Stimulated activated CD4-positive, alpha-beta T cell treated with anti-CD3 and anti-CD28 coated beads, TNF-alpha, amount 100 ng/mL, for 4 hours (primary cell): ENCODE measurements around the gene CIPC.

Experiments used
- DNase-seq, 3 experiments: peaks; one replicate each; pipeline ENCODE4 v3.0.0-alpha.2; 2020; ENCODE audit warnings: low read depth in 3 of 3

The CIPC gene

DNA sequence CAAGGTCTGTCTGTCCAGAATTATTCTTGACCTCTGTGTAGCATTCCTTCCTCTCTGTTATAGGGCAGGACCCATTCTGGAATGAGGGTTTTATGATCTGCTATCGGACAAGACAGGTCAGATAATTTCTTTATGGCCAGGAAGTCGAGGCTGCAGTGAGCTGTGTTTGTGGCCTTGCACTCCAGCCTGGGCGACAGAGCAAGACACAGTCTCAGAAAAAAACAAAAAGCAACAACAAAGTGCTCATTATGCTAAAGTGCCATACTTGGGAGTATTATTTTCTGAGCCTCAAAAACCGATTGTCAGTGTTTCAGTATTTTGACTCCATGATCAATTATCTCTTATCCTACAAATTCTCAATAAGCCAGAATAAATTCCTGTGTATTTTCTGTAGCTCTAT lies 4.1 kb downstream of the CIPC start:
- no peak for DNase-seq

DNA sequence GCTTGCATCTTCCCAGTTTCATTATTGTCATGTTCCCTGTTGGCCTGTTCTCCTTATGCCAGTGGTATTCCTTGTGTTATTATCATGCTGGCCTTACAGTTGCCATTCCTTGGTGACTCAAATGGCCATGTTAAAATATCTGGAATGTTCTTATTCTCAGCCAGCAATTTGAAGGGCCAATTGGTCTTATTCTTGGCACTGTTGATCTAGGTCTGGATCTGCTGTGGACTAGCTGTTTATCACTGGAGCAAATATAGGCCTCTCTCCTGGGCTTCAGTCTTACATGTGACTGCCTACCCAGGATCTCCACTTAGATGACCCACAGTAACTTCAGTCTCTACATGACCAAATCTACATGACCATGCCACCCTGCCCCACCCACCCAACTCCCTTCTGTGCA lies 5.4 kb downstream of the CIPC start:
- DNase-seq: no peak

DNA sequence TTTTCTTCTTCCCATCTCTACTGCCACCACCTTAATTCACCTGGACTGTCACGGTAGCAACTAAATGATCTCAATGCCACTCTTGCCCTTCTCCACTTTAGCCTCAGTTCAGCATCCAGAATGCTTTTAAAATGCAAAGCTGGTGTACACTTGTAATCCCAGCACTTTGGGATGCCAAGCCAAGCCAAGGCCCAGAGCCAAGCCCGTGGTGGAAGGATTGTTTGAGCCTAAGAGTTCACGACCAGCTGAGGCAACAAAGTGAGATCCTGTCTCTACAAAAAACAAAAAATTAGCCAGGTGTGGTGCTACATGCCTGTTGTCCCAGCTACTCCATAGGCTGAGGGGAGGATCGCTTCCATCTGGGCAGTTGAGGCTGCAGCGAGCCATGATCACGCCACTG lies 5.9 kb downstream of the CIPC start:
- no peak for DNase-seq

- no peak for DNase-seq
Observed at GRCh38 chr14:77104393-77104792, 6.3 kb downstream of the CIPC start.

- DNase-seq: no peak
Observed at GRCh38 chr14:77105145-77105939, 7.3 kb downstream of the CIPC start.

DNA sequence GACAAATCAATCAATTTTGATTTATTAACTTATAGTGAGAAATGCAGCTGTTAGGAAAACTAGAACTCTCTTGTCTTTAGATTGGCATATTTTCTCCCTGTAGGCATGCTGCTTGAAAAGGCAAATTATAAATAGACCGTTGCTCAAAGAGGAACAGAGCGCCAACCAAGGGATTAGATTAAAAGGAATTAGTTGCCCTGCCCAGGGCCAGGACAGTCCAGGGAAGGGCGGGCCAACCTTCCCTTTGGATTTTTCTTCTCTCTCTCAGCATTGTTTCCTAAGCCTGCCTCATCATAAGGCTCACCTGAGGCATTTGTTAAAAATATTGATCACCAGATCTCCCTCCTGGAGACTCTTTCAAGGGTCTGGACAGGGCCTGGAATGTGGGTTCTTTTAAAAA lies 8.6 kb downstream of the CIPC start:
- DNase-seq: no peak

- no peak for DNase-seq
Observed at GRCh38 chr14:77107228-77107627, 9.2 kb downstream of the CIPC start.

GRCh38 chr14:77108753-77109152 lies 10.7 kb downstream of the CIPC start:
- no peak for DNase-seq

DNA sequence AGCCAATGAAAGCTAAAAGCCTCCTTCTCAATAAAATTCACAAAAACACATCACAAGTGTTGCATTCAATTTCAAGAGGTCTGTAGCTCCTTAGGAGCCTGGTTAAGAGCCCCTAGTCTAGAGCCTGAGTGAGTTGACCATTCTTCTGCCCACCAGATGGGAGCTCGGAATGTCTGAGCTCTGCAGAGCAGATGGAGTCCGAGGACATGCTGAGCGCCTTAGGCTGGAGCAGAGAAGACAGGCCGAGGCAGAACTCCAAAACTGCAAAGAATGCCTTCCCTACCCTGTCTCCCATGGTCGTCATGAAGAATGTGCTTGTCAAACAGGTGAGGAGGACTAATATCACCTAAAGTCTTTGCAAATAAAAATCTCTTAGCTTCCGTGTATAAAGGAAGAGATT lies 11.6 kb downstream of the CIPC start:
- DNase-seq: no peak

DNA sequence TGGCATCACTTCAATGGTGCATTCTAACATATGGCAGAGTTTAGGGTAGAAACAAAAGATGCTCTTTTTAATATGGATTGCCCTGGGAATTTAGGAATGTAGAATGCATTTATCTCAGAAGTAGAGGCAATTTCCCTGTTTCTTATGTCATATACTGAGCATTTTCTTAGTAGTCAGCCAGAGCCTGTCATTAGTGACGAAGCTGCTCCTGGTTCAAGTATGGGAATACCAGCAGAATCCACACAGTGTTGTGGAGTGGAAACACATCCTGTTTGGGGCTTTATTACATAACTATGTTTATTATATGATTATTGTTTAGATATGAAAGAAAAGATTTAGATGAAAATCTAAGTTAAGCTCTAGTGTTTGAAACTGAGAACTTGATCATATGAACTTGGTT lies 12.2 kb downstream of the CIPC start:
- no peak for DNase-seq

DNA sequence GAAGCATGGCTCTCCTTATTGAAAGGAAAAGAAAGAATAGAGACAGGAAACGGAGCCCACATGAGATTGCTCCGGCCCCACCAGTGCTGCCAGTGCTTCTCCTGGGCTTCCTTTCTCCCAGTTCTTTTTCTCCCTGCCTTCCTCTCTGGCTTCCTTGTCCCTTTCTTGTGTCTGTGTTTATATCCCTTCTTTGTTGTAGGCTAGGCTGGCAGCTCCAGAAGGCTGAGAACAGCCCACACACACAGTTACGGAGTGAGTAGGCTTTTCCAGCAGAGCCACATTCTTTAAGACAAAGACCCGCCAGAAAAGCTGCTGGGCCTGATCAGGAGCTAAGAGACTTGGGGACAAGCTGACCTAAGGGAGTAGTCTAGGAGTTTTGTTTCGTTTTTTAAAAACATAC lies 13.0 kb downstream of the CIPC start:
- DNase-seq: no peak

- DNase-seq: no peak
Observed at GRCh38 chr14:77113644-77114043, 15.6 kb downstream of the CIPC start.

GRCh38 chr14:77114609-77115008 lies 16.6 kb downstream of the CIPC start:
- no peak for DNase-seq

GRCh38 chr14:77116172-77116817 lies 18.2 kb downstream of the CIPC start:
- DNase-seq: no peak

DNA sequence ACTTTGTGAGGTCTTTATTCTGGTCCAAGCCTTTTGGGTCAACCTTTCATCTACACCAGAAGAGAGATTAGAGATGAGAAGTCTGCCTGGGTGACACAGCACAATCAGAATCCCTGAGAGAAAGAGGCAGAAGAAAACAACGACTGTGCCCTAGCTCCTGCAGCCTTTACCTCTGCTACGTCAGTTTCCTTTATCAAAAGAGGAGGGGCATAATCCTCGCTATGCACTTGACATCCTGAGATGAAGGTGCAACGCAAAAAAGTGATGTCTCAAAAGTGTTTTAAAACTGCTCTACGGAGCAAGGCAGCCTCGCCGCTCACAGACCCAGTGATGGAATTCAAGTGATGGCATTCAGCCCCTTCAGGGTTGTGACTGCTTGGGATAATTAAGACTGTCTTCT lies 21.8 kb downstream of the CIPC start:
- DNase-seq: no peak

GRCh38 chr14:77120771-77121743 lies 23.0 kb downstream of the CIPC start:
- DNase-seq: no peak

GRCh38 chr14:77122526-77123125 lies 24.6 kb downstream of the CIPC start:
- DNase-seq: no peak

- DNase-seq: no peak
Observed at GRCh38 chr14:77123381-77124325, 25.6 kb downstream of the CIPC start.

DNA sequence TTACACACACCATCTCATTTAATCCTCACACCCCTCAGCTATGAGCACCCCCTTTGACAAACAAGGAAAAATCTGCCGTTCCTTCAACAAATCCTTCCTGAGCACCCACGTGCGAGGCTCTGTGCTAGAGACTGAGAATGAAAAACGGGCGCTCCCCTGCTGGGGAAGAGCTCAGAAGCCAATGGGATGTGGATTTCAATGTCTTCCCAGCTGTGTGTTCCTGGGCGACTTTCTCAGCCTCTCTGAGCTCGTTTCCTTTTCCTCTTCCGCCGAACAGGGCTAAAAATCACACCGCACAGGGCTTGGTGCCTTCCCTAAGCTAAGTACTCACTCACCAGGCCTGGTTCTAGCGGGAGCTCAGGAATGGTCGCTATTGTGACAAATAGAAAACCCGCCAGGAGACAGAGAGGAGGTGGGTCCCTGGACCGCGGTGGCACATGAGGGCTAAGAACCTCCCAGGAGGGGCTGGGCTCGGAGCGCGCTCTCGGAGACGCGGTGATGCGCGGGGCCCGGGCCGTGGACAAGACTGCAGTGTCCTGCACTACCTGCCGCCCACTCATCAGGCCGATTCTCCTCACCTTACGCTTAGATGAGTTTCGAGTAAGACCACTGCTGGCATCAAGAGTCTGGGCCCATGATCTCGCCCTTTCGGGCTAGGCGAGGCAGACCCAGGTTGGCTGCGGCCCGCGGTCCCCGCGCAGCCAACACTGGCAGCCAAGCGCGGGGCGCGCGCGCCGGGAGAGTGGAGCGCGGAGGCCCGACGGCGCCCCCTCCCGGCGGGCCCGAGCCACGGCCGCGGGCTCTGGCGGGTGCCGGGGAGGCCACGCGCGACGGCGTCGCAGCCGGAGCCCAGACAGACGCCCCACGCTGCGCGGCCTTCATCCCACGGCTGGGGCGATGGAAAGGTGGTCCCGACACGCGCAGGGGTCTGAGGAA lies 26.6 kb downstream of the CIPC start:
- peak; percentile 25 to 43 (median 41) for DNase-seq
